ENCODE measurements around the gene HEPN1.
A peak's percentile ranks its signal among the peaks of the same experiment; 100 is the strongest.

Gene HEPN1

DNA sequence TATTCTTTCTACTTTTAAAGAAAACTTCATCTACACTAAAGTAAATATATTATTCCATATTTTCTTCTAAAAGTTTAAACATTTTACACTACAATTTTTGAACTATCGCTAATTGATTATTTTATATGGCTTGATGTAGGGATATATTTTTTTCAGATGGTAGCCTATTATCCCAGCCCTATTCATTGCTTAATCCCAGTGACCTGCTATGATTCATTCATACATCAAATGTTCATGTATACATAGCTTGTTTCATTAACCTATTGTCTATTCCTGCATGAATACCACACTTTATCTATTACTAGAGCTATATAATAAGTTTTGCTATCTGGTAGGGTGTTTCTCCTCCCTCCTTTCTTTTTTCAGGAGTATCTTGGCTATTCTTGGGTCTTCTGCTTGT, 16.4 kb upstream of the HEPN1 start:
- no peak for DNase-seq

DNA sequence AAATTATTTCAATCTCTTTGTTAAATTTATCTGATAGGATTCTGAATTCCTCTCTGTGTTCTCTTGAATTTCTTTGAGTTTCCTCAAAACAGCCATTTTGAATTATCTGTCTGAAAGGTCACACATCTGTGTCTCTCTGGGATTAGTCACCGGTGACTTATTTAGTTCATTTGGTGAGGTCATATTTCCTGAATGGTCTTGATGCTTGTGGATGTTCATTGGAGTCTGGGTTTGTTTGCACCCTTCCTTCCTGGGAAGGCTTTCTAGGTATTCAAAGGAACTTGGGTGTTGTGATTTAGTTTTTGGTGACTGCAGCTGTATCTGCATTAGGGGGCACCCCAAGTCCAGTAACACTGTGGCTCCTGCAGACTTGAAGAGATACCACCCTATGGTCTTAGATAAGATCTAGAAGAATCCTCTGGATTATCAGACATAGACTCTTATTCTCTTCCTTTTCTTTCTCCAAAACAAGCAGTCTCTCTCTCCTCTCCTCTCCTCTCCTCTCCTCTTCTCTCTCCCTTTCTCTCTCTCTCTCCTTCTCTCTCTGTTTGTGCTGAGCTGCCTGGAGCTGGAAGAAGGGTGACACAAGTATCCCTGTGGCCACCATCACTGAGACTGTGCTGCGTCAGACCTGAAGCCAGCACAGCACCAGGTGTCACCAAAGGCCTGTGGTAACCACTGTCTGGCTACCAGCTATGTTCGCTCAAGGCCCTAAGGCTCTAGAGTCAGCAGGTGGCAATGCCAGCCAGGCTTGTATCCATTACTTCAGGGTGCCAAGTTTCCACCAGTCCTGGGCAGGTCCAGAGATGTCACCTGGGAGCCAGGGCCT, 3.3 kb upstream of the HEPN1 start:
- DNase-seq = no peak

DNA sequence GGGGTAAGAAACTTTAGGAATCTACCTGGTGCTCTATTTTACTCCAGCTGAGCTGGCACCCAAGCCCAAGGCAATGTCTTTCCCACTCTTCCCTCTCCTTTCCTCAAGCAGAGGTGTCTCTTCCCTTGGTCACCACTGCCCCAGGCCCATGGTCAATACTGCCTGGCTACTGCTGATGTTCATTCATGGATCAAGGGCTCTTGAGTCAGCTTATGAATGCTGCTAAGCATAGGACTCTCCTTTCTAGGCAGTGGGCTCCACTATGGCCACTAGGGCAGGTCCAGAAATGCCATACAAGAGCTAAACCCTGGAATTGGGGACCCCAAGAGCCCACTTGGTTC, 2.7 kb upstream of the HEPN1 start:
- no peak for DNase-seq

DNA sequence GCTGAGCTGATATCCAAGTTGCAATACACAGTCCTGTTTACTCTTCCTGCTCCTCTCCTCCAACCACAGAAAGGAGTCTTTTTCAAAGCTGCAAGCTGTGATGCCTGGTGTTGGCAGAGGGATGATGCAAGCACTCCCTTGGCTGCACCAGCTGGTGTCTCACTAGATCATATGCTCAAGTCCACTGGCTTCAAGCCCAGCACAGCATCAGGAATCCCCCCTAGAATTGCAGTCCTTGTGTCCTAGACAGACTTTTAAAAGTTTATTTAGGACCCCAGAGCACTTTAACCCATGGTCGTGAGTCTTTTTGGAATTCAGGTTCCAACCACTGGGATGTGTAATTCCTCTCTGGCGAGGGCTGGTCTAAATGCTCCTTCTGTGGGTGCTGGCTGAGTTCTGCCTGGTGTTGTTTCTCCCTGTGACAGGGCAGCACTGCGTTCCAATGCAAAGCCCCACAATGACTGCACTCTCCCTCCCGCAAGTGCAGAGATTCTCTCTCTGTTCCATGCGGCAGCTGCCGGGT, 1.9 kb upstream of the HEPN1 start:
- DNase-seq = peak; percentile 29

DNA sequence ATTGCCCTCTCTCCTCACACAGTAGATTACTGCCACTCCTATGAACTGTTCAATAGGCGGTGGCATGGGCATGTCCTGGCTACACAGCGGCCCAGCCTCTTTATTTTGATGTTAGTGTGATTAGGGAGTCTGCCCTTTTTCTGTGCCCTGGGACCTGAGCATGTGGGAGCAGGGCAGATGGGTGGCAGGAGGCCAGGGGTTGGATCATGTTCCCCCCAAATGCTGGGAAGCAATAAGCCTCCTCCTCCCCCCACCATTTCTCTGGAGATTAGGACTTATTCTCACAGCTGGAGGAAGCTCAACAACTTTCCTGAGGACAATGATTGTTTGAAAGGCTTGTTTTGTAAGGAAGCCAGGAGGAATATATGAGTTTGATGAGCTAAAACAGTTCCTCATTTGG, 848 bp downstream of the HEPN1 start:
- peak; percentile 32 for DNase-seq

DNA sequence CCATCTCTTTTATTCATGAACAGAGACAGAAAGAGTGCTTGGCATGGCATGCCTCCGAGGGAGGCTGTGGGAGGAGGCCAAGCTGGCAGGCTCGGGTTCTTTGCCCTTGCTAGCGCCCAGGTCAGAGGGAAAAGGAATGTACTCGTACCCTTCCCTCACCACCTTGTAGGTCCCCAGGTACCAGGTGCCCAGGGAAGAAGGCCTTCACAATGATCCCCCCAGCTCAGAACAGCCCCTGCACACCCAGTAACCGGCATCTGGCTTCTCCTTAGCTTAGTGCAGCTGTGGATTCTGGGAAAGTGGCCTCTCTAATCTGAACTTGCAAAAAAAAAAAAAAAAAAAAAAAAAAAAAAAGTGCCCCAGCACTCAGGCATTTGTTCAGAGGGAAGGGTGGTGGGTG, 1.3 kb downstream of the HEPN1 start:
- DNase-seq = no peak

DNA sequence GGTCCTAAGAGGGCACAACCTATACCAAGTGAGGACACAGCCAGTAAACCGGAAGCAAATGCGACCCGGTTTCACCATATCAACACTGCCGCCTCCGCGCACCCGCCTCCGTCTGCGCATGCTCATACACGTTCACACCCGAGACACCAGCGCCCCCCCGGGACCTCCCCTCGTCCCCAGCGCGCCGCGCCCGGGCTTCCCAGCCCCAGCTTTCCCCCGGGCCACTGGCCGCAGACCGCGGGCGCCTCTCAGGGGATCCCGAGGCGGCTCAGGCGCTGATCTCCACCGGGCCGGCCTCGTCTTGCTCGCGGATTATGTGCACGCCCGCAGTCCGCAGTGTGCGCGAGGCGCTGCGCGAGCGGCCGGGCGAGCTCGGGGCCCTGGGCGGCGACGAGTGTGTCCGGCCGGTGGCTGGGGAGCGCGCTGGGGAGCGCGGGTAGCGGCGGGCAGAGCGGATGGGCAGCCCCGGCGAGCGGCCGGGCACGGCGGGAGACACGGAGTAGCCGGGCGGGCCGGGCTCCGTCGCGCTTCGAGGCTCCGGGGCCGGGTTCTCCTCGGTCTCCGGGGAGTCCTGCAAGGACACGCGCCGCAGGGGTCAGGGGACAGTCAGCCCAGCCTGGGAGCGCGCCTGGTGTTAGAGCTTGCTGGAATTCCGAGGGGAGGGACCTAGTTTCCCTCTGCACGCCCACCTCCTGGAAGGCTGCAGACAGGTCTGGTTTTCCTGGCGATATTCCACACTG, 2.0 kb downstream of the HEPN1 start:
- DNase-seq = peak; percentile 41

DNA sequence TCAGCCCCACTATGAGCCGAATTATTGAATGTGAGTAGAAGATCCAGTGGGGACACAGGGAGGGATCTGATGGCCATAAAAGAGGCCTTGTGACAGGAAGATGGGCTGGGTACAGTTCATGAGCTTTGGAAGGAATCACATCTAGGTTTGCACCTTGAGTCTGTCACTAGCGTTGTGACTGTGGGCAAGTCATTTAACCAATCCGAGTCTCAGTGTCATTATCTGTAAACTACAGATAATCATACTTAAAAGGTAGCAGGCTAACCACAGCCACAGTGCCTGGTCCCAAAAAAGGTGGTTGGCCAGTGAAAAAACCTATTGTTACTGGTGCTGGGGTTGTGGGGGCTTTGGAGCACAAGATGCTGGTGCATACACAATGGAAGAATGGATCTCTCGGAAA, 3.8 kb downstream of the HEPN1 start:
- DNase-seq = no peak

DNA sequence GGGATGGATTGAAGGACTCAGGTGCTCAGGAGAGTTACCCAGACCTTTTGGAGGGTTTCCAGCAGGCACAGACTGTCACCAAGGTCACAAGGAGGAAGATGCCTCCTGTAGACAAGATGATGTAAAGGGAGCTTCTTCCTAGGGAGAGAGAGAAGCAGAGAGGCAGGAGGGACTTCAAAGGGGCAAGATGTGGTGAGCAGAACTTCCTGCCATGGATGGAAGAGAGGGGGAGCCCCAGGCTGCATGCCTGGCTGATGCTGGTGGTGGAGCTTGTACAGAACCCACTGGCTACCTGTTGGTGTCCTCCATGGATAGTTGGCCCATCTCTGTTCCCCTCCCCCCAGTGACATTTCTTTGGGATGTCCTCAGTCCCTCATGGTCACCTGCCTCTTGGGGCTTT, 4.2 kb downstream of the HEPN1 start:
- no peak for DNase-seq

DNA sequence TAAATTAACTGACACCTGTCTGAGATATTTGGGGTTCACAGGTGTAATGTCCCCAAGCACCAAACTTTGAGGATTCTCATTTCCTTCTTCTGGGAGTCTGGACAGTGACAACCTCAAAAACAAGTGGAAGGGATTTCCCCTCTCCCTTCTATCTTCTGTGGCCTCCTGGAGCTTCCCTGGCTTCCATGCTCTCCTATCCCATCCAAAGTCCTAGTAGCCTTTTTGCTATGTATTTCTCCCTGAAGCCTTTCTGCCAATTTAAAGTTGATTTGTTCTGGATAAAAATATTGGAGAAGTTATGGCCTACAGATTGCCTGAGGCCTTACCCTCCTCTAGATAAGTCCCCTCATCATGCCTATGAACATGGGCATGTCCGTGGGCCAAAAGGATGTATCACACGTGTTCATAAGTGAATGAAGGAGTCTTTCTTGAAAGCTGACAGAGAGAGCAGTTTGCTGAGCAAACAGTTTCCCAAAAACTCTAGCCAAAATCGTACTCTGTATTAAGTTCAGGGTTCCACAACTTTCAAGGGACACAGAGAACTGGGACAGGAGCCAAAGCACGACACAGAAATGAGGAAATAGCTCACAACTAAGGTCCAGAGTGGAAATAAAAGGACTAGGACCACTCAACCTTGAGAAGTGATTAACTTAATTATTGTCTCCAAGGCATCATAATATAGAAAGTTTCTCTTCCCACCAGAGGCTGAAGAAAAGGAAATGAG, 10.1 kb downstream of the HEPN1 start:
- no peak for DNase-seq

DNA sequence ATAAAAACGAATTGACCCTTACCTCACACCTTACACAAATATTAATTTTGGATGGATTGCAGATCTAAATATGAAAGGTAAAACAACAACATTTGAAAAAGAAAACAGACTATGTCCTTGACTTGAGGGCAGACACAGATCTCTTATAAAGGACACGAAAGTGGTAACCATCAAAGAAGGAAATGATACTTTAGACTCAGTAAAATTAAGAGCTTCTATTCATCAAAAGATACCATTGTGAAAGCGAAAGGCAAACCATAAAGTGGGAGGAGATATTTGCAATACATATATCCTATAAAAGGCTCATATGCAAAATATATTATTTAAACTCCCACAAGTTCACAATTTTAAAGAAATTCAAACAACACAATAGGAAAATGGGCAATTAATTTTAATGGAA, 11.7 kb downstream of the HEPN1 start:
- DNase-seq = no peak

DNA sequence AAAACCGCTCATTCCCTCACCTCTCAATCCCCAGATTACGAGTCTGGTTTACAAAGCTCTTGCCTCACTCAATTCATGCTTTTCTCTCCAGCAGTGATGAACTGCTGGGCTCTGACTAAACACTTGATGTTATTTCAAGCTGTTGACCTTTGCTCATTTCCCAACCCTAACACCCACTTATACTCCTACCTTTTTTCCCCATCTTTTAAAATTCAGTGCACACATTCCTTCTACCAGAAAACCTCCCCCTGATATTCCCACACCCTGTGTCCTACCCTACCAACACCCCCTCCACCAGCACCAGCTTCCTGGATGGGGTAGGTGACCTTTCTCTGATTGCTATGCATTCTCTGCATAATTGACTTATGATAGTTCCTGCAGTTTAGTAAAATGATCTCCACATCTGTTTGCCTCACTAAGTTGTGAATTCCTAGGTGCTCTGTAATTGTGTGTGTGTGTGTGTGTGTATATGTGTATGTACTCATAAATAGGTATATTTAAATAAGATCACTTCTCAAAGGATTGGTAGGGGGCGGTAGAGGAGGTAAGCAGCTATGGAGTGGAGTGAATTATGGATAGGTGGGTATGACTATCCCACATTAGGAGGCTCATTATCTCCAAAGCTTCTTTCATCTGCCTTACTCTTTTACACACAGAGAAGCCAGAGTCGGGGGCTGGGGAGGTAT, 16.0 kb downstream of the HEPN1 start:
- DNase-seq = no peak

DNA sequence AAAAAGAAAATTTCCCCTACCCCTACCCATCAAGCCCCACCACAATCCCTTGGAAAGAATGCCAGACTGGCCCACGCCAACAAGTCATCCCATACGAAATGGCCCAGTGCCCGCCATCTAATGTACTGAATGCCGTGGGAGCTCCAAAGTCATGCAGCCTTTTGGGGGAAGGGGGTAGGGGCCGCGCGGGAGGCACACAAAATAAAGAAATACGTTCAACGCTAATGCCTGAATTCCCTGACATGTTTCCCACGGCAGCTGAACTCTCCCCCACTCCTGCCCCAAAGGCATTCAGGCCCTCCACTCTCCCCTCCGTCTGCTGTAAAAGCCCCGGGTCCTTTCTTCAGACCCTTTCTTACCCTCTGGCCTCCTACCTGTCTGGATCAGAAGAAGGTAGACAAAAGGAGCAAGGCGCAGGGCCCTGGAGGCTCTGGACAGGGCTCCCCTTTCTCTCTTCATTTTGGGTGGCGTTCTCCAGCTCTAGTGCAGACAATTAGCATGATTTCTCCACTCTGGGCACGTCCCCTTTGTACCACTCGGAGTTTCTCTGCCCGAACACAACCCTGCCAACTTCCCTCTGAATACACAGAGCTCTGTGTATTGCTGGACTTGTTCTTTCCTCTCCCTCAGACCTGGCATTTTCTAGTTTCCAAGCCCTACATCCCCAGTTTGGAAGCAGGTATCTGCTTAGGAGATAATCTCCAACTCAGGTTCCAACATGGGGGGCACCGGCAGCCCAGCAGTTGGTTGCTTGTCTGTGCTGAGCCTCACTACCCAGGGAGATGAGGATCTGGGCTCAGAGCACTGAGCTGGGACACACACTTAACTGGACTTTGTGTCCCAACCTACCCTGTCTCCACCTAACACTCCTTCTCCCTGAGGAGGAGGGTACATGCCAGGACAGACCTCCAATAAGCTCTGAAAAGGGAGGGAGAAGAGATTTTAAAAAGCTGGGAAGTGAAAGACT, 16.8 kb downstream of the HEPN1 start, which contains the start of gene HEPACAM:
TSS of gene HEPACAM (minus strand) at position 500 of the 967 bp plus-strand sequence. CDS start at position 459, 41 bp downstream.
- DNase-seq = no peak

DNA sequence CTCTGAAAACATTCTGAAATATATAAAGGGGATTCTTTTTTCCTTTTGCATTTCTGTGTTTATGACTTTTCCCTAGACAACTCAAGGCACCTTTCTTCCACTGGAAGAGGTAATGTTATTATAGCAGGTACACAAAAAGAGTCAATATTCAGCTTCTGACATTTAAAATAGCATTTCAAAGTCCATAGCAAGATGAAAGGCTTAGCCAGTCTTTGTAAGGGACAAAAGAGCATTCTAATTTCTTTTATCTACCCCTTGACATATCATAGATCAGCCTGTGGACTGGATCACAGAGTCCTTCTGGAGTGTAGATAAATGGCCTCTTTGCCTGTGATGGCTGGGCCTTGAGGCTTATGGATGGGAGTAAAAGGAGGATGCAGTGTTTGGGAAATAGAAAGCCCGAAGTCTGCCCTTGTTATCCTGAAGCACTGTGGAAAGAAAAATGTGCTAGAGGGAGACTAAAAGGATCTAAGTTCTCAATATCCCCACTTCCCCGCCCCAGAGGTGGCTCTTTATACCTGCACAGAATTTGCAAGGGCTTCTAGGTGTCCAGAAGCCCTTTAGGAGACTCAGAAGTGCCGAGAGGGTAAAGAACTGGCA, 18.4 kb downstream of the HEPN1 start:
- DNase-seq = no peak

DNA sequence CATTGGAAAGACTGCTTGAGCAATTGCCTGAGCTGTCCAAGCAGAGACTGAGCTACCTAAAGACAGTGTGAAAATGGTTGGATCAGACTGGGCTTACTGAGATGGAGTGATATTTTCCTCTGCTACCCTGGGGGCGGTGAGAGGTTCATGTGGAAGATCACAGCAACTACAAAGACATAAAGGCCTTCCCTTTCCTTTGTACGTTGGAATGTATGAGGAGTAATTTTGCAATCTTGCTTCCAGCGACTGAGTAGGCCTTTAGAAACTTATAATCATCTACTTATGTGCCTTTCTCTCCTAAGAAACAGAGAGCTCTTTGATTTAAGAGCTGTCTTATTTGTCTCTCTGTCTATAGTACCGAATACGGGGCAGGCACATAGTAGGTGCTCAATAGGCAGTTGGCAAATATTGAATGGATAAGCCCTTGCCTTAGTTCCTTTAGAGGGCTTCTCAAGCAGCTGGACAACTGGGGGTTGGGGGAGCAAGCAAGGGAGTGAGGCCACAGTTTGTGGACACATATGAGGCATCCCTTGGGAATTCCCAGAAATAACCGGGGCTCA, 19.2 kb downstream of the HEPN1 start:
- no peak for DNase-seq

DNA sequence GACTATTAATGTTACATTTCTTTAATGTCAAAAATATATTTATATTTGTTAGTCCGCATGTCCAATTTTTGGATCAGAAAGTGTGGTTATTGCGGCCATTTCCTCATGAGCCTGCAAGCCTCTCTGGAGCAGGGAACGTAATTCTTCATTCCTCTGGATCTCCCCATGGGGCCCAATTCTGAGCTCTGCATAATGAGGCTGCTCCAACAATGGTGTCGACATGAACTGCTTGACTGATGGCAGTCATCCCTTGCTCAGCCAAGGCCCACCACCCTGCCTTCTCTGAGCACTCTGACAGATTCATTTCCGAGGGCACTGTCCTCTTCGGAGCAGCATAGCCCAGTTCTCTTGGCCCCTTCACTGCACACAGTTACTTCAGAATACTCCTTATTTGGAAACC, 19.9 kb downstream of the HEPN1 start:
- DNase-seq = no peak

DNA sequence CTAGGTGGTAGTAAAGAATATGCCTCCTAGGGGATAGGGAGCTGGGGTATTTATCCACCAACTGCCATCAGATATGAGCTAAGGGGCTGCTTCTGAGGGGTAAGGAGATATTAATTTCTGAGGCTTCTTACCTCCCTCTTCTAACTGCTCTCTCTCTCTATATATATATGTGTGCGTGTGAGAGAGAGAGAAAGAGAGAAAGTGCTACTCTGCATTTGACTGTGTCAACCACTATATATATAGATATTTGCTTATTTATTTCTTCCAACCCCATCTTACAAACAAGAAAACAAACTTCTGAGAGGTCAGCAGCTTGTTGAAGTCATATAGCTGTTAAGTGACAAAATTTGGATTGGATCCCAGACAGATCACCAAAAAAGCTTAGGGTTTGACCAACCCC, 22.7 kb downstream of the HEPN1 start:
- DNase-seq = no peak

DNA sequence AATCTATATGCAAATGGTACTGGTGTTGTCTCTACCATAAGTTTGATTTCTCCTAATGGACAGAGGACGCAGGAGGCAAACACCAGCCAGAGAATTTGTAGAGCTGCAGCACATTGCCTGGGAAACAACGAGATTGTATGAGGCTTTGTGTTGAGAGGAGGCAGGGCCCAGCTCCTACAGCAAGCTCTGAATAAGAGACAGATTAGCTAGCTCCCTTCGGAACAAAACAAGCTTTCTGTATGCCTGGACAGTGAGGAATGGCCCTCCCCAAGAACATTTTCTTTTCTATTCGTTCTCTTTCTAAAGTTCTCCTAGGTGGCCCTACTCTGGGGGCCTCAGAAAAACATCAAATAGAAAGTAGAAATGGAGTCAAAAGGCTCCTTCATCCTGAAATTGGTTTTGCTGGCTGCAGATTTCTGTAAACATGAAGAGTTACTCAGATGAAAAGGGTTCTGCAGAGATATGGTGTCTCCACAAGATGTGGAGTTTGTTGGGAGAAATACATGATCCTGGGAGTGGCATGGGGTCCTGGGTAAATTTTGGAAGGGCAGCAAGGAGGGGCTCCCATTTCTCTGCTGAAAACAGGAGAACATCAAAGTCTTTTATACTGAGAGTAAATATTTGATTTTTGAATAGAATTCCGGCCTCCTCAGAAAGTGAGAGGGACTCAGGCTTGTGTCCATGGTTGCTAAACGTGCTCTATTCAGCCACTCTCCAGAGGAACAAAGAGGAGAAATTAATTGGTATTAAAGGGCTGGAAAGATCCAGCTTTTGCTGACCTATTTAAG, 23.6 kb downstream of the HEPN1 start:
- no peak for DNase-seq

DNA sequence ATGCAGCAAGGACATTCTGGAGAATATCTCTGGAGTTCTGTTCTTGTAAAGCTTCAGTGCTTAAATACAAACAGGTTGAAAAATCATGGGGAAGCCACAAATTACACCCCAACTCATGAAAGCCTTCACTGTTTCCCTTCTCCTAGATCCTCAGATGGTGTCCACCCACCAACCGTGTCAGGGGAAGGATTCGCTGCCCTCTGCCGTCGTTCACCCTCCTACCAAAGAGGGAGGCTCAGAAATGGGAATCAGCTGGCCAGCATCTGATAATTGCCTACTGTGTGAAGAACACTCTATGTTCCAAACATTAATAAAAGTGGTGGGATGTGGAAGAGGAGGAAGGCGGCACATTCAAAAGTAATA, 24.2 kb downstream of the HEPN1 start:
- no peak for DNase-seq

DNA sequence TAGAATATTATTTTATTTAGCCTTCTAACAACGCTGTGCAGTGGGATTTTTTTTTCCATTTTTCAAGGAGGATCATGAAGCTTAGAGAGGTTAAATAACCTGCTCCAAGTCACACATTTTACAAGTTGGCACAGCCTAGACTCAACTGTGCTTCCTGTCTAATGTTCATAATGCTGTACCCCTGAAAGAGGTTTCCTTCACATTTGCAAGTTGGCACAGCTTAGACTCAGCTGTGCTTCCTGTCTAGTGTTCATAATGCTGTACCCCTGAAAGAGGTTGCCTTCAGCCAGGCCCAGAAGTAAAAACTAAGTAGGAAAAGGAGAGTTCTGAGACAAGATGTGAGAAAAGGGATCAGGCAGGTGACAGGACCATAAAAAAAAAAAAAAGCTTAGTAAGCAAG, 24.7 kb downstream of the HEPN1 start:
- DNase-seq = no peak
